NCI-H1436 treated with DMSO at 0.1 percent for 48 hours (cell line): ENCODE data around the gene SLC8A1.

ENCODE experiments used
- DNase-seq: peaks from one replicate; lab custom pipeline; 2025; lab: John Stamatoyannopoulos, UW

Gene SLC8A1

GRCh38 chr2:40310303-40310702 is 141.6 kb downstream of the SLC8A1 start:
- DNase-seq, result no peak

DNA sequence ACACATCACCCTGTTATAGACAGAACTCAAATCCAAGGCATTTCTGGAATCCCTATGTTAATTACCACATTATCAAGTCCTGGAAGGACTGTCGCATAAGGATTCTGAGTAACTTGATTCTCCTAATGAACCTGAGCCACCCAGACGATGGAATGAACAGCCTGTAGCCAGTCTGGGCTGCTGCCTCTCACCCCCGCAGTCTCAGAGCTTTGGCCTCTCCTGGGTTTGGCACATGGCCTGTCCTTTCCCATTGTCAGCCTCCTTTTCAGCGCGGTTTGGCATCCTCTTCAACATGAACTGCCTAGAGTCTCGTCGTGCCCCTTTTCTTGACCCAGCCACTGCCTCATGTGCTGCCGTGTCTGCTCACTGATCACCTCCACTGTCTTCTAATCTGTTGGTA is 147.6 kb downstream of the SLC8A1 start:
- no peak for DNase-seq

- no peak for DNase-seq
Measured at GRCh38 chr2:40303746-40304145, 148.1 kb downstream of the SLC8A1 start.

DNA sequence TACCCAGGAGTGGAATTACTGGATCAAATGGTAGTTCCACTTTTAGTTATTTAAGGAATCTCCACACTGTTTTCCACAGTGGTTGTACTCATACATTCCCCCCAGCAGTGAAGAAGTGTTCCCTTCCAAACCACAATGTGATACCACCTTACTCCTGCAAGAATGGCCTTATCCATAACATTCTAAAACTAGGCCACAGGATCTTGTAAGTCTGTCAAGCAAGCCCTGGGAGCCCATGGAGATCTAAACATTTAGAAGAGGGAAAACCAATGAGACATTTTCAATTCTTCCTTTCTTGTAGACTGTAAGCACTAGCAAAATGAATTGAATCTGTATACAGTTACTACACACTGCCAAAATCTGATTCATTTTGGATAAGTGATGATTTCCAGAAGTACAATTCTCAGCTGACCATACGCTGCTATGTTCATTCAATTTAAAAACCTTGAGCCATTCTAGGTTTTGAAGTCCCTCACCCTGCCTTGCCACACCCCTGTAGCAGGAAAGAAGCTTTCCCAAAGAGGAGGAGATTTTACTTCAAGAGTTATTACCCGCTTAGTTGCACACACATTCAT is 149.1 kb downstream of the SLC8A1 start:
- no peak for DNase-seq

DNA sequence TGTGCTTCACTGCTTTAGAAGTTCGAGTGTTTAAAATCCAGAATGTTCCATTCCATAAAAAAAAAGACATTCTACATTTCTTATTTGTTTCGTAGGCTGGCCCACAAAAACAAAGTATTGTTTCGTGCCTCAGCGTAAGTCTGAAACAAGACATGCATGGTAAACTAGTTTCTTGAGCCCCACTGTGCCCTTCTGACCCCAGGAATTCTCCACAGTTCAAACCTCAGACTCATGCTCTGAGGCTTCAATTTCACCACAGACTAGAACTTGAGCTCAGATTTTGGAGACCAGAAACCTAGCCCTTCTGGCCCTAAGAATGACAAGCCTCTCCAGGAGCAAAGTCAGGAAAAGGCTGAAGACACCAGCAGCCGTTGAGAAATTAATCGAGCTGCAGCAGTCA is 151.5 kb downstream of the SLC8A1 start:
- DNase-seq, result no peak

- no peak for DNase-seq
Measured at GRCh38 chr2:40299781-40300180, 152.1 kb downstream of the SLC8A1 start.

- no peak for DNase-seq
Measured at GRCh38 chr2:40299173-40299572, 152.7 kb downstream of the SLC8A1 start.

GRCh38 chr2:40298026-40298425 is 153.9 kb downstream of the SLC8A1 start:
- no peak for DNase-seq

DNA sequence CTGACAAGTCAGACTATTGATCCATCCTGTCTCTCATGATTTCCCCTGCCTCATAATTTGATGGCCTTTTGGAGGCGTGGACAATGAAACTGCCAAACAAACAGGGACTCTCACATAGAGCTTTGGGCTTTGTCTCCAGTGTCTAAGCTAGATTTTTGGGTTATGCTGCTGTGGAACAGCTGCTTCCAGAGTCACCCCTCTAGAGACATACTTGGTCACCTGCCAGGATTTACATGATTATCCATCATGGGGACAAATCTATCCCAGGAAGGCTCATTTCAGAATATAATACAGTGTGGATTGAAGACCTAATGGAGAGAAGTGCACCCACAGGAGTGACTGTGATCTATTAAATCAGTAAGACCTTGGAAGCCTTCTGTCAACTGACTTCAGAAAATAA is 159.6 kb downstream of the SLC8A1 start:
- DNase-seq, result no peak

DNA sequence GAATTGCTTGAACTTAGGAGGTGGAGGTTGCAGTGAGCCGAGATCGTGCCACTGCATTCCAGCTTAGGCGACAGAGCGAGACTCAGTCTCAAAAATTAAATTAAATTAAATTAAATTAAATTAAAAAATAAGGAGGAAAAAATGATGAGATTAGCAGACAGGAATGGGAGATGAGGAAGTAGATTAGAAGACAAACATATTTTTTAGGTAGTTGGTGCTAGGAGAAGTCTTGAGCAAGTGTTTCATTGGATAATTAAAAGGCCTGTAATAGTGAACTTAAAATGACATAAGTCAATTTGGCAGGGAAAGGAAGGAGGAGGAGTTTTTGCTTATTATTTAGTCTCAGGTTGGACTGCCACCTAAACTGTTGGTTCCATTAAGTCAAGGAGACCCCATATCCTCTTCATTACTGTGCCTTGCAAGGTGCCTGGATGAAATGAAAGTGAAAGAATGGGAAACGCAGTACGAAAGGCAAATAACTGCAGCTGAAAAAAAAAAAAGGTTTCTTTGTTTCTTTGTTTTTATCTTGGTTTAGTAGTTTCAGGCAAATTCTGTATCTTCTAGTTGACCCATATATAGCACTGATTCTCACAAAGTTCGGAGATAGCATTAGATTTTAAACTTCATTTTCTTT is 162.0 kb downstream of the SLC8A1 start:
- DNase-seq, result no peak

DNA sequence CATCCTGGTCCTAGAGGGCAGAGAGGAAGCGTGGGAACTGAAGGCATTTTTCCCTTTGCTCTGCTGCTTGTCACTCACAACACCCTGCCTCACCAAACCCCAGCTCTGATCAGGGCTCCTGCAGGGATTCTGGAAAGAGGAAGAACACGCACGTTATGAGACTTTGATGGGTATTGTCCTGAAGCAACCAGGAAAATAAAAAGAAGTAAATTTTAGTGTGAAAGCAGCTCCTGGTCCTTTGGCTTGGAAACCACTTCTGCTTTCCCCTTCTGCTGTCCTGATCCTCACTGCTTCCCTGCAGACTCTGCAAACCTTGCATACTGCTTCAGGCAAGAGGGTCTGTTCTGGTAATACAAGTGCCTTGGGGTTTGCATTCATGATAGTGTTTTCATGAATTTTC is 164.1 kb downstream of the SLC8A1 start:
- DNase-seq, result no peak

DNA sequence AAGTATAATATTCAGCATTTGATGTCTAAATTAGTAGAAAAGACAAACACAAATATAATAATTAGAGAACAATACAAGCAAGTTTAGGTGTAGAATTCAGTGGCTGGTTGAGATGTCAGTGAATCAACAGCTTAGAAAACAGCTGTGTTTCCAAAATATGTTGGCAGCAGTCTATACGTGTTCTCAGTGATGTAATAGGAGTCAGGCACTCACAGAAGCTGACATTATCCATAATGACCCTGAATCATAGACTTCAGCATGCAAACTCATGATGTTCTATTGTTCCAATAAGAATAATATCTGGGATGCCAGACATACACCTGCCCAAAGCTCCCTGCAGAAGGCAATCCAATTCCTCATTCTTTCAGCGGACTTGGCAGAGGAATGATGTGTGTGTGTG is 164.7 kb downstream of the SLC8A1 start:
- DNase-seq, result no peak

DNA sequence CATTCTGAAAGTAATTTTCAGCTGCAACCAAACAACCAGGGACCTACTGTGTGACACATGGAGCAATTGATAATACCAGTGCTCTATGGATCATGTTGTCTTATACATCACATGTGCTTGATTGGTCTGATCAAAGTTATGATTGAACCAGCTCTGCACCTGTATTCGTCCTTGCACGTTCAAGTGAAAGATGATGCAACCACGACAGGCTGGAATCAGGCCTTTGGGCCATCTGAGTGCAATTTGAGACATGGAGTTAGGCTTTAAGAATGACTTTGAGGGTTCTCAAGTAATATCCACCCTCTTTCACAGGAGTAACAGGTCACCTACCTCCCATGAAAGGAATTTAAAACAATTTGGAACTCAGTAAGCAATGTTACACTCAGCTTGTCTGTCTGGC is 165.2 kb downstream of the SLC8A1 start:
- no peak for DNase-seq

DNA sequence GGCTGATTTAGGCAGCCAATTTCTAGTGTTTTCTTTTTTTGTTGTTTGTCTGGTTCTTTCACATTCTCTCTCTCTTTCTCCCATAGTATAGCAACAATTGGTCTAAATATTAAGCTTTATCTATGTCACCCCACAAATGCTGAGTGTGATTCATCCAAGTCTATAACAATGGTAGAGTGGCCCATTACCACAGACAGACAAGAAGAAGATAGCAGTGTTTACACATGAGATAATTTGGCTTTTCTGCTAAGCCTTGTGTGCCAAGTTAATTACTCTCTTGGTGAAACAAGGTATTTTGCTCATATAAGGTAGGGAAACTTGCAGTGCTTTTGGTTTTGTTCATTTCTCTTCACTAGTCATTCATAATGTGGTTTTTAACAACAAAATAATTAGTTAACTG is 166.5 kb downstream of the SLC8A1 start:
- DNase-seq, result no peak

DNA sequence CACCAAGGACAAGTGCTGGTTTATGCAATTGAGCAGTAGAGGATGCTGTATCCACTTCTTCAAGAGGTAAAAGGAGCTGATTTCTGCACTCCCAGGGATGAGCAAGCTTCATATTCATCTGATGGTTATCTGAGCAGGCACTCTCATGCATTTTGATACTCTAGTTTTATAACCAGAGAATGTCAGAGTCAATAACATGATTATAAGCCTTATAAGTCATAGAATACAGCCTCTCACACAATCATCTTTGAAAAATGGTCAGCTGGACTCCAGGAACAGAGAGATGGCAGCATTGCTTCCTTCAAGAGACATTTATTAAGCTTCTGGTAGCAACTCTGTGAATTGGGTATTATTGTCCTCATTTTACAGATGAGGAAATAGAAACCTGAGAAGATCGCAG is 167.1 kb downstream of the SLC8A1 start:
- DNase-seq, result no peak

DNA sequence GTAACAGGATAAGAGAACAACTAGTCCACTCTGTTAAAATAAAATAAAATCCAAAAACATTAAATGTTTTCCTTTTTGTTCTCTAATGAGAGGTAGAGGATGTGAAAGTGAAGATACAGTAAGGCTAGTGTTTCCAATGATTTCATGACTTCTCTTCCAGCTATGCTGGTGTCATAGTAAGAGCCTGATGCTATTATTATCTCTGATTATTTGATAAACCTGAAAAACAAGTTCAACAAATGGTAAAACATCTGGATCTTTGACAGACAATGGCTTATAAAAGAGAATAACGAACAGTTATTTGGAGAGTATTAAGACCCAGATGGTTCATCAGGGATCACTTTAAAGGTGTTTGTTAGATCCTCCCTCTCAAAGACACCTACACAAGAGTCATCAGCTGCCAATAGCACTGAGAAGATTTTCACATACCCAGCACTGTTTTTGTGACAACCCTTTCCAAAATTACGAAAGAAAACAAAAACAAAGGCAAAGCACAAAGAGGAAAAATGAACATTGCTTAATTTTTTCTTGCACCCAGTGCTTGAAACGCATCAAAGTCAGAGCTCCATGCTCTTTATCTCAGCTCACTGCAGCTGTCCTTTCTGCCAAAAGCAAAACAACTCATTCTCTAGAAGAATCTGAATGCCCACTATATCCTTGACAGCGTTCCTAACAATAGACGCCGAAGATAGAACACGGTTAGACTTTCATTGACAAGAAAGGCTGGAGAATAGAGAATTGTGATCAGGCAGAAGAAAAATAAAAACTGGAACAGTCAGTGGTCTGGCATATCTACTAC is 168.6 kb downstream of the SLC8A1 start:
- no peak for DNase-seq

DNA sequence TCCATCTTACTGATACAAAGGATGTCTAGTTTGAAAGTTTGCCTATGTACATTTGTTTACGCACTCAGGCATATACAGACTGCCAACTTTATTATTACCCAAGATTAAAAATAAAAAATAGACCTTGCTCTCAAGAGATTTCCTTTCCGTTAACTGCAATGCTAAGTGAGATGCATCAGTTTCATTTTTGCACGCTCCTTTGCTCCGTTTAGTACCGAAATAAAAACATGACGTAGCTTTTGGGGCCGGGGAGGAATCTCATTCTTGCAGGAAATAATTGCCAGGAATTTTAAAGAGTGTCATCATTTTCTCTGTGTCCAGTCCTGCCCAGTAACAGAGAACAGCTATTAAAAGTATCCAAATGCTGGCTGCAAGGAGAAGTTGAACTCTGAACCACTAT is 169.5 kb downstream of the SLC8A1 start:
- DNase-seq, result no peak

DNA sequence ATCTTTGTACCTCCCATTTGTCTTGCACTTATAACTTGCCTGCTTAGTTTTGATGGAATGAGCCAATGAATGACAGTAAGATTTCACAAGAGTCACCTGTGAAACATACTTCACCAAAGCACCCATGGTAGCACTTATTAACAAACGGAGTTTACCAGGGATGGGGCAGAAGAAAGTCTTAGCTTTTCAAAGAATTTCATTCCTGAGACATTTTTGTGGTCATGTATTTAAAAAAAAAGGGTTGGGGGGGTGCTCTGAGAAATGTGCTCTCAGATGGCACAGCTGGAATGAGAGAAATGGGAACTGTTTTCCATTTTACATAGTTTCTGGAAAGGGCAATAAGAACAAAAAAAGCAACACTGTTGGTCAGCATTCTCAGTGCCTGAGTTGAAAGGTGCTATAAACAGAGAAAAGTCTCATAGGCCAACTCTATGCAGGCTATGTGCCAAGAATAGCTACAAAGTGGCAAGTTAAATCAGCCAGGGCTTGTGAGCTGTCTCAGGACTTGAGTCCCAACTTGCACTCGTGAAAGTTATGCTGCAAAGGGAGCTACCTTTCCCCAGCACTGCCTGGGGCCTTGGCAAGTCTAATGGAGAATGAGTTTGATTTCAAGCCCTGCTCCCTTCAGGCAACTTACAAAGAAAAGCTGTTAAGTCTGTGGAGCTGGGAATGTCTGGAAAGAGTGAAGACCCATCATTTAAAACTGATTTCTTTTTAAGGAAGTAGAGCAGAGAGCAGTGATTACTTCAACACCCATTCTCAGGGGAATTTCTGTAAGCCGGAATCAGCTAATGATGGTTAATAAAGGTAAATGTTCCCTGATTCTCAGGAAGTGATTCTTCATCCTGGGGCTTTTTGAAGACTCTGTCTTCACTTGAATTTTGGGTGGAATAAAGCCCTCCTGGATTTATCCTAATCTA is 170.6 kb downstream of the SLC8A1 start:
- no peak for DNase-seq

DNA sequence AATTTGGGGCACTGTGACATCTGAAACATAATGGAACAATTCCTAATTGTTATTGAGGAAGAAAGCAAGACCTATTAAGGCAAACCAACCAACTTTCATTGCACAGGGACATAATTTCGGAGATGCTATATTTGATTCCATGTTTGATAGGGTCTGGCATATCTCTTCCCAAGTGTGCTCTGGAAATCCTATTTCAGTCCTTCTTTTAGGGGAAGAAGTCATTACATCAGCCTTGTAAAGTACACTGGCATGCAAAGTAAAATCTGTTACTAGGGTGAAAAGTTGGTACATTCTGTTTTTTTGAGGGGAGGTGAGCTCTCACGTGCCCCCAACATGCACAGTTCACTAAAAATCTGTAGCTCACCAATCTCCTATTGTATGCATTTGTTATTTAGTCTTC is 172.4 kb downstream of the SLC8A1 start:
- DNase-seq, result no peak

- no peak for DNase-seq
Measured at GRCh38 chr2:40279001-40279400, 172.9 kb downstream of the SLC8A1 start.

- DNase-seq, result no peak
Measured at GRCh38 chr2:40276076-40276475, 175.8 kb downstream of the SLC8A1 start.

- no peak for DNase-seq
Measured at GRCh38 chr2:40274270-40274669, 177.6 kb downstream of the SLC8A1 start.
